ENCODE data around the gene LIN7B. TPM values are rescaled to one million over a fixed set of nuclear protein-coding genes. Genes with fewer than 3 reads are reported as not detected.
A peak's percentile ranks its signal among the peaks of the same experiment; 100 is the strongest.
"Not testable (repeated sequence)": the region's sequence is repeated elsewhere in the genome, so short reads cannot be mapped to it uniquely, and the experiment has no call there.

LIN7B gene
- 9.8 TPM for total RNA-seq

DNA sequence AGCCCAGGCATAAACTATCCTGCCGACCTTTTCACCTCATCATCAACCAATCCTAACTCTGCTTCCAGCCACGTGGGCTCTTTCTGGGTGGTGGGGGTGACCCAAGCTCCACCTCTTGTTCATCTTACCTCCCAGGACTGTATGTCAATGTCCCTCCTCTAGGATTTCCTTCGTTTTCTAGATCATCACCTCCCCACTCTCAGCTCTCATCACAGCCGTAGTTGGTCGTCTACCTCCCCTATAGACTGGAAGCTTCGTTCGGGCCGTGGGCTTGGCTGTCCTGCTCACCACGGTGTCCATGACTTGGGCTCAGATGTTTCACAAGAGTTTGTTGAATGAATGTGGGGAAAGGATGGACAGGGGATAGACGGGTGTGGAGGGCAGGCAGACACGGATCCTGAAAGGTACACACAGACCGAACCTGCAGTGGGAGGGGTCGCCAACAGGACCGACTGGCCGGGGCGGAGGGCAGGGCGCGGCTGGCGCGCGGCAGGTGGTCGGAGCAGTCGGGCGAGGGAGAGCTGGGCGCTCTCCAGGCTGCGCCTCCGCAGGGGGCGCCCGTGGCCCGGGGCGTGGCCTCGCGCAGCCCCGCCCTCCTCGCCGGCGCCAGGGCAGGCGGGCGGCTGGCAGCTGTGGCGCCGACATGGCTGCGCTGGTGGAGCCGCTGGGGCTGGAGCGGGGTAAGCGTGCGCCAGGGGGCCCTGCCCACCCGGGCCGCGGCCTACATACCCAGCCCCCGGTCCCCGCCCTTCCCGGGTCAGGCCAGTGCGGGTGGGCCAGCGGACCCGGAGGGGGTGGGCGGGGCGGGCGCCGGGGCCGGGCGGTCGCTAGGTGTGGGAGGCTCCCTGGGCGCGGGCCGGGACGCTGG lies at the start of gene LIN7B:
Gene LIN7B, plus strand, starts transcription at position 609 of the 868 bp plus-strand sequence. Its CDS starts 35 bp downstream, at position 644.
- intact Hi-C loops (cut with DNase I) = no loop called here
- ATAC-seq (peak; percentile 54), DNase-seq (ENCODE audit: low spot score) (peak; percentile 78)

DNA sequence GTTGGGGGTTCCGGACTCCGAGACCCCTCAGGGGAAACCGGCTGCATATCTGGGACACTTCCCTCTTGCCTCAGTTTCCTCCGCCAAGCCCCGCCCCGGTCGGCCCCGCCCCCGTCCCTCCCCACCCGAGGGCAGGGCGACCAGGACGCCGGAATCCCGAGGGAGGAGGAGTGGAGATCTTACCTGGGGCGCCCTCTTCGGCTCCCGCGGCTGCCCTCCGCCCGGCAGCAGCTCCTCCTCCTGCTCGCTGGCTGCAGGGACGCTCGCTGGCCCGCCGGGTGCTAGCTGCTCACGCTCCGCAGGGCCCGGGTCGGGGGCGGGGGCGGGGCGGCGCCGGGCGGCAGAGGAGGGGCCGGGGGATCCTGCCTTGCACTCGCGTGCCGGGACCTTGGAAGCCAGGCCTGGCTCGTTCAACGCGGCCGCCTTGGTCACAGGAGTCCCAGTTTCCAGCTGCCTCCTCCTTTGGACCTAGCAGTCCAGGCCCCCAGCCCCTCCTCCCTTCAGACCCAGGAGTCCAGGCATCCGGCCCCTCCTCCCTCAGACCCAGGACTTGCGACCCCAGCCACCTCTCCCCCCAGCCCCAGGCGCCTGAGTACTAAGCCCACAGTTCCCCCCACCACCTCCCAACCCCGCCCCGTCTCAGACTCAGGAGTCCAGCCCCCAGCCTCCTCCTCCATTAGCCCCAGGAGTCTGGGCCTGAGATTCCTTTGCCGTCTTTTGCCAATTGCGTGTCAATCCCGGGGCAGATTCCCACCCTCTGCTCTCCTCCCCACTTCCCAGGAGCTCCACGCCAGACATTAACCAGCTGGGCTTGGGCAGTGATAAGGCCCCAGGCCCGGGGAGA lies 49.2 kb upstream of the LIN7B start, which contains the start of gene NTF4:
Gene NTF4, minus strand, starts transcription at position 51 of the 844 bp plus-strand sequence. CDS start 2,821 bp downstream, outside the sequence.
- intact Hi-C loops (cut with DNase I) = no loop called here
- ATAC-seq (no peak), DNase-seq (ENCODE audit: low spot score) (no peak)

GRCh38 chr19:49065905-49066512 lies 48.2 kb upstream of the LIN7B start:
- DNase-seq (ENCODE audit: low spot score) = no peak
- no peak for ATAC-seq
- intact Hi-C loops (cut with DNase I) = no loop called here

- no peak for DNase-seq (ENCODE audit: low spot score)
- ATAC-seq = no peak
- intact Hi-C loops (cut with DNase I) = no loop called here
These were observed 46.6 kb upstream of the LIN7B start for GRCh38 chr19:49067554-49067953.

DNA sequence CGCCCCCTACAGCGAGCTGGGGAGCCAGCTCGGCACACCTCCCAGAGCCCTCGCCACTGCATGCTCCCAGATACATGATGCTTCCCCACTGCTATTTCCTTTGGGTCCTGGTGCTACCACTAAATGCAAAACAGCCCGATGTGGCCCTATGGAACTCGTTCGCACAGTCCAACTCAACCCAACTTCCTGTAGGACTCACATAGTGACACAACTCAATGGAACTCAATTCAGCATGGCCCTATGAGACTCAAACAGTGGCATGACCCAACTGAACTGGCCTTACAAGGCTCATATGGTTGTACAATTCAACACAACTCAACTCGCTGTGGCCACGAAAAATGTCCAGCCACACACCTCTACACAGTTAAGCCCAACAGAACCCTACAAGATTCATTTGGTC lies 45.1 kb upstream of the LIN7B start:
- DNase-seq (ENCODE audit: low spot score) (no peak), ATAC-seq (no peak)
- intact Hi-C loops (cut with DNase I) = no loop called here

- intact Hi-C loops (cut with DNase I) = no loop called here
- DNase-seq (ENCODE audit: low spot score) = no peak
These were observed 43.8 kb upstream of the LIN7B start for GRCh38 chr19:49070416-49070815.

GRCh38 chr19:49071860-49072547 lies 42.2 kb upstream of the LIN7B start:
- DNase-seq (ENCODE audit: low spot score) = no peak
- no peak for ATAC-seq
- intact Hi-C loops (cut with DNase I) = no loop called here

More at GRCh38 chr19:49070416-49070815, 43.8 kb upstream of the LIN7B start:
- no peak for ATAC-seq

DNA sequence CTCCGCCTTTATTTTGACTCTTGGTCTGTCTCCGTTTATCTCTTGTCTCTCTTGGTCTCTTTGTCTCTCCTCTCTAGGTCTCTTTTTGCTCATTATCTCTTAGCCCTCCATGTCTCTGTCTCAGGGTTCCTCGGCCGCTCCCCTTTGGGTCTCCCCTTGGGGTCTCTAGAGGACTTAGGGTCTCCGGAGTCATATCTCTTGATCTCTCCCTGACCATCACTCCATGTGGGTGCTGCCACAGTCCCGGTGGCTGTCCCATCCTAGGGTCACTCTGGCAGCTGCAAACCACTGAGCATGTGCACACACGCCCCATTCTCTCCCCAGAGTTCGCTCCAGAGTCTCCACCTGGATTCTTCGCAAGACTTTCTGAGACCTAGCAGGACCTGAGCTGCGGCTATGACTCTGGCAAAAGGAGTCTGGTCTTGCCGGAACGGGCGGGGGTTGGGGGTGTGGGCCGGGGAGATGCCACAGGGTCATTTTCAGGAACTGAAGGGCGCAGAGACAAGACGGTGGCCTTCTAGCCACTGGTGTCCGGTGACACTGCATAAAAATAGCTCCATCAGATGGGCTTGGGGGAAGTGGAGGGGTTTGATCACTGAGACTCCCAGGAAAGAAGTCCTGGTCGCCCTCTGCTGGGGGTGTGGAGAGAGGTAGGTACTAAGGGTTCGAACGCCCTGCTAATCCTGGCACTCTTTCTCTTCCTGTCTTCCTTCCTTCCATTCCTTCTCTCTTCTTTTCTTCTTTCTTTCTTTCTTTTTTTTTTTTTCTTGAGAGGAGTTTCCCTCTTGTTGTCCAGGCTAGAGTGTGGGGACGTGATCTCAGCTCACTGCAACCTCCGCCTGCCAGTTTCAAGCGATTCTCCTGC lies 40.4 kb upstream of the LIN7B start:
- no peak for DNase-seq (ENCODE audit: low spot score)
- ATAC-seq = peak; percentile 26

DNA sequence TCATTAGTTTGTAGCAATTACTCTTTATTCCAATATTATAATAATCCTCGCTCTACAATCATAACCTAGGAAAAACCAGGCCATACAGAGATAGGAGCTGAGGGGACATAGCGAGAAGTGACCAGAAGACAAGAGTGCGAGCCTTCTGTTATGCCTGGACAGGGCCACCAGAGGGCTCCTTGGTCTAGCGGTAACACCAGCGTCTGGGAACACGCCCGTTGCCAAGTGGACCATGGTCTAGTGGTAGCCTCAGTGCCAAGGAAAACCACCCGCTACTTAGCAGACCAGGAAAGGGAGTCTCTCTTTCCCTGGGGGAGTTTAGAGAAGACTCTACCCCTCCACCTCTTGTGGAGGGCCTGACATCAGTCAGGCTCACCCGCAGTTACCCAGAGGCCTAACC lies 39.3 kb upstream of the LIN7B start:
- intact Hi-C loops (cut with DNase I); ATAC-seq: not testable (repeated sequence)
- peak; percentile 81 for DNase-seq (ENCODE audit: low spot score)

More for the DNA sequence above, 40.4 kb upstream of the LIN7B start:
- intact Hi-C loops (cut with DNase I) = no loop called here

GRCh38 chr19:49080392-49080791 lies 33.8 kb upstream of the LIN7B start:
- DNase-seq (ENCODE audit: low spot score) (no peak), ATAC-seq (no peak)
- intact Hi-C loops (cut with DNase I) = loop anchor here (10.0 kb wide), 1 partner anchor 64 kb away; no protein-coding TSS in a partner anchor

DNA sequence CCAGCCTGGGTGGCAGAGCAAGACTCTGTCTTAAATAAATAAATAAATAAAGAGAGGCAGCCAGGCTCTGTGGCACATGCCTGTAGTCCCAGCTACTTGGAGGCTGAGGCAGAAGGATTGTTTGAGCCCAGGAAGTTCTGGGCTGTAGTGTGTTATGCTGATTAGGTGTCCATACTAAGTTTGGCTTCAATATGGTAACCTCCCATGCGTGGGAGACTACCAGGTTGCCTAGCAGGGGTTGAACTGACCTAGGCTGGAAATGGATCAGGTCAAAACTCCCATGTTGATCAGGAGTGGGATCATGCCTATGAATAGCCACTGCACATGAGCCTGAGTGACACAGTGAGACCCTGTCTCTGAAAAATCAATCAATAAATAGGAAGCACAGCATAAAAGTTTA lies 32.9 kb upstream of the LIN7B start:
- DNase-seq (ENCODE audit: low spot score) (no peak), ATAC-seq (no peak)
- intact Hi-C loops (cut with DNase I) = loop anchor here (10.0 kb wide), 1 partner anchor 64 kb away; no protein-coding TSS in a partner anchor

- no peak for DNase-seq (ENCODE audit: low spot score)
- no peak for ATAC-seq
- intact Hi-C loops (cut with DNase I) = loop anchor here (10.0 kb wide), 1 partner anchor 60 kb away; no protein-coding TSS in a partner anchor
These were observed 29.8 kb upstream of the LIN7B start for GRCh38 chr19:49084206-49085019.

GRCh38 chr19:49085020-49085867 lies 28.9 kb upstream of the LIN7B start, which contains the start of gene SNRNP70:
Gene SNRNP70, plus strand, starts transcription at chr19:49085451. Its CDS starts 964 bp downstream, at chr19:49086415.
- intact Hi-C loops (cut with DNase I) = loop anchor here (10.0 kb wide), 1 partner anchor 60 kb away; no protein-coding TSS in a partner anchor
- peak; percentile 99 for DNase-seq (ENCODE audit: low spot score)
- ATAC-seq = peak; percentile 100

DNA sequence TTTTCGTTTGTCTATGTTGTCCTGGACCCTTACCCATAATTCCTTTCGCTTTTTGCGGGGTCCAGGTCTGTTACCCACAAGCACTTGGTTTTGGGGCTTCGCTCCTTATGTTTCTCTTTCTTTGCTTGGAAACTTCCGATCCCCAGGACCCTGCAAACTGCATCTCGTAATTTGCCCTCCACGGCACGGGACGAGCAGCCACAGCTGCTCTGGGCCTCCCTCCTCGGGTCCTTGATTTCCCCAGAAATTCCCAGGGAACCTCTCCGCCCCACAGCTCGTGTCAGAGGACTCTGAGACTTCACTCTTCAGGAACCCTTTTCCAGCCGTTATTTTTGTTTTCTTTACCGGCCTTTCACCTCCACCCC lies 28.3 kb upstream of the LIN7B start:
- DNase-seq (ENCODE audit: low spot score) (no peak), ATAC-seq (no peak)
- intact Hi-C loops (cut with DNase I) = loop anchor here (10.0 kb wide), 1 partner anchor 59 kb away; no protein-coding TSS in a partner anchor

GRCh38 chr19:49086296-49086695 lies 27.9 kb upstream of the LIN7B start:
- intact Hi-C loops (cut with DNase I) = loop anchor here (10.0 kb wide), 1 partner anchor 59 kb away; no protein-coding TSS in a partner anchor
- no peak for DNase-seq (ENCODE audit: low spot score)
- no peak for ATAC-seq
